HCT116 (cell line): ENCODE results near the gene PRSS33. TPM values are rescaled to one million over a fixed set of nuclear protein-coding genes. Genes with fewer than 3 reads are reported as not detected.

Source experiments
- ATAC-seq: fragments of 200-7000 bp; cut with Tn5 transposase; 2 replicates; pipeline ENCODE4 v1.9.1; 2020; ENCODE audit warnings: mild to moderate bottlenecking, moderate library complexity
- BruUV-seq: library from RNA; stranded (reverse); fragments of 400-500 nt; replicated peaks from 2 replicates; lab custom pipeline; 2021; lab: Mats Ljungman, UMichigan
- CTCF ChIA-PET: fragments of 300-600 bp; sonication (Branson Sonifier 250); formaldehyde crosslinking; loops from one replicate; lab custom pipeline; 2021; ENCODE audit warnings: antibody characterized with exemption; lab: Charles Lee
- POLR2A ChIA-PET: fragments of 300-600, 350-600 bp; sonication (Branson Sonifier 250); formaldehyde crosslinking; loops from one replicate; lab custom pipeline; 2021; ENCODE audit warnings: antibody characterized with exemption; lab: Charles Lee
- RAD21 ChIA-PET, 2 experiments: fragments of 300-600 bp; sonication (Branson Sonifier 250); formaldehyde crosslinking; loops; one replicate each; lab custom pipeline; 2023; ENCODE audit warnings: low total read pairs in 2 of 2; ENCODE audit not compliant: uncharacterized antibody in 2 of 2, unreplicated experiment in 2 of 2, low non-redundant PET in 1 of 2; lab: Charles Lee
- DNase-seq: peaks from one replicate; pipeline ENCODE4 v3.0.0-alpha.2; 2010; ENCODE audit warnings: low read depth, low spot score
- H2AFZ ChIP-seq: fragments of 200-600 bp; shearing (Covaris generic), sonication (generic); 2 replicates; pipeline ENCODE4 v1.6.1; 2017; ENCODE audit warnings: low read depth, mixed run types, mixed read lengths, antibody characterized with exemption, low read length; ENCODE audit not compliant: poor library complexity, severe bottlenecking
- H3K27ac ChIP-seq: 2 replicates; pipeline ENCODE4 v1.5.1; 2012; ENCODE audit warnings: low read depth, low read length
- H3K27me3 ChIP-seq: fragments of 200-600 bp; sonication (generic); 2 replicates; pipeline ENCODE4 v1.6.1; 2016; ENCODE audit warnings: mixed run types, low read length, mixed read lengths; ENCODE audit not compliant: insufficient read depth
- H3K36me3 ChIP-seq, 2 experiments: fragments of 200-500 bp in 1 of 2; fragments of 200-600 bp in 1 of 2; sonication (Bioruptor generic) in 1 of 2; sonication (generic) in 1 of 2; 2 replicates each; pipeline versions ENCODE4 v1.5.1 to v1.6.1; 2014 to 2016; ENCODE audit warnings: low read length in 2 of 2, inconsistent platforms in 1 of 2, mixed read lengths in 1 of 2, mixed run types in 1 of 2; ENCODE audit not compliant: insufficient read depth in 2 of 2, control insufficient read depth in 1 of 2
- H3K4me1 ChIP-seq, 2 experiments: fragments of 200-600 bp in 1 of 2; sonication (generic) in 1 of 2; 2 replicates each; pipeline versions ENCODE4 v1.5.1 to v1.6.1; 2012 to 2017; ENCODE audit warnings: low read length in 2 of 2, inconsistent platforms in 1 of 2, mild to moderate bottlenecking in 1 of 2, mixed read lengths in 1 of 2, mixed run types in 1 of 2, moderate library complexity in 1 of 2; ENCODE audit not compliant: insufficient read depth in 2 of 2, control insufficient read depth in 1 of 2
- H3K4me2 ChIP-seq: fragments of 200-600 bp; sonication (generic); 2 replicates; pipeline ENCODE4 v1.6.1; 2017; ENCODE audit warnings: mixed run types, low read length, mixed read lengths
- H3K4me3 ChIP-seq, 2 experiments: fragments of 200-600 bp in 1 of 2; sonication (generic) in 1 of 2; replicated peaks in 1 of 2; 2 replicates each; pipeline ENCODE4 v1.5.1; 2011 to 2016; ENCODE audit warnings: low read length in 2 of 2, control low read depth in 1 of 2, low read depth in 1 of 2, mild to moderate bottlenecking in 1 of 2, mixed read lengths in 1 of 2, mixed run types in 1 of 2
- H3K79me2 ChIP-seq: fragments of 200-600 bp; sonication (generic); 2 replicates; pipeline ENCODE4 v1.6.1; 2017; ENCODE audit warnings: mild to moderate bottlenecking, mixed run types, low read length, moderate library complexity, mixed read lengths; ENCODE audit not compliant: insufficient read depth
- H3K9ac ChIP-seq: fragments of 200-600 bp; sonication (generic); 2 replicates; pipeline ENCODE4 v1.6.1; 2016; ENCODE audit warnings: low read length, mixed read lengths
- H3K9me2 ChIP-seq: fragments of 200-600 bp; sonication (generic), shearing (Covaris generic); 2 replicates; pipeline ENCODE4 v1.6.1; 2017; ENCODE audit warnings: mixed run types, mild to moderate bottlenecking, moderate library complexity; ENCODE audit not compliant: insufficient read depth
- H3K9me3 ChIP-seq, 2 experiments: fragments of 200-500 bp in 1 of 2; fragments of 200-600 bp in 1 of 2; sonication (Bioruptor generic) in 1 of 2; sonication (generic) in 1 of 2; 2 replicates each; pipeline ENCODE4 v1.6.1; 2014 to 2017; ENCODE audit warnings: low read length in 2 of 2, mixed read lengths in 2 of 2, inconsistent platforms in 1 of 2, low read depth in 1 of 2, mild to moderate bottlenecking in 1 of 2, mixed run types in 1 of 2, moderate library complexity in 1 of 2; ENCODE audit not compliant: control insufficient read depth in 1 of 2, insufficient read depth in 1 of 2
- H4K20me1 ChIP-seq: fragments of 200-600 bp; sonication (generic), shearing (Covaris generic); 2 replicates; pipeline ENCODE4 v1.6.1; 2017; ENCODE audit warnings: mixed run types, mild to moderate bottlenecking, moderate library complexity; ENCODE audit not compliant: insufficient read depth
- CBX3 ChIP-seq: IDR thresholded peaks from 2 replicates; pipeline ENCODE4 v1.6.1; 2012; ENCODE audit warnings: low read depth
- EGR1 ChIP-seq: IDR thresholded peaks from 2 replicates; pipeline ENCODE4 v1.6.1; 2012; ENCODE audit warnings: low read depth
- ELF1 ChIP-seq: IDR thresholded peaks from 2 replicates; pipeline ENCODE4 v1.6.1; 2012; ENCODE audit warnings: low read depth, borderline replicate concordance
- EZH2 ChIP-seq: fragments of 200-600 bp; sonication (generic); IDR thresholded peaks from 2 replicates; pipeline ENCODE4 v1.6.1; 2017; ENCODE audit warnings: antibody characterized with exemption, mixed run types
- EZH2phosphoT487 ChIP-seq: fragments of 200-600 bp; IDR thresholded peaks from 2 replicates; pipeline ENCODE4 v1.6.1; 2018; ENCODE audit warnings: antibody characterized with exemption, borderline replicate concordance
- FOSL1 ChIP-seq: IDR thresholded peaks from 2 replicates; pipeline ENCODE4 v1.6.1; 2012; ENCODE audit warnings: low read depth
- JUND ChIP-seq: IDR thresholded peaks from 2 replicates; pipeline ENCODE4 v1.6.1; 2012
- RAD21 ChIP-seq: IDR thresholded peaks from 2 replicates; pipeline ENCODE4 v1.6.1; 2012; ENCODE audit warnings: low read depth, mild to moderate bottlenecking
- SIN3A ChIP-seq: IDR thresholded peaks from 2 replicates; pipeline ENCODE4 v1.6.1; 2012; ENCODE audit warnings: low read depth
- SP1 ChIP-seq: IDR thresholded peaks from 2 replicates; pipeline ENCODE4 v1.6.1; 2012; ENCODE audit warnings: low read depth
- SRF ChIP-seq: IDR thresholded peaks from 2 replicates; pipeline ENCODE4 v1.6.1; 2012; ENCODE audit warnings: low read depth
- YY1 ChIP-seq: IDR thresholded peaks from 2 replicates; pipeline ENCODE4 v1.6.1; 2011; ENCODE audit warnings: low read length, low read depth, moderate library complexity, mild to moderate bottlenecking; ENCODE audit not compliant: insufficient replicate concordance; ENCODE audit errors: extremely low read depth
- ZFX ChIP-seq: fragments of 450-650 bp; IDR thresholded peaks from 2 replicates; pipeline ENCODE4 v1.6.1; 2017
- intact Hi-C: fragments of 100-400 bp; cut with micrococcal nuclease; formaldehyde crosslinking; loops from 2 replicates; pipeline ENCODE4 v1.10.0; 2022
- total RNA-seq: library from RNA; stranded (reverse); gene quantifications from one replicate; pipeline ENCODE4 v1.2.1, GENCODE V29; 2021; ENCODE audit not compliant: unreplicated experiment
- TF ChIP-seq, protein P1 (sequence below): IDR thresholded peaks from 2 replicates; pipeline ENCODE4 v1.6.1; 2011; ENCODE audit warnings: mild to moderate bottlenecking, low read length, moderate library complexity; ENCODE audit not compliant: insufficient replicate concordance; ENCODE audit errors: extremely low read depth
- TF ChIP-seq, protein P2 (sequence below): IDR thresholded peaks from 2 replicates; pipeline ENCODE4 v1.6.1; 2012
- TF ChIP-seq, protein P3 (sequence below): IDR thresholded peaks from 2 replicates; pipeline ENCODE4 v1.6.1; 2012; ENCODE audit warnings: low read depth
- TF ChIP-seq, protein P4 (sequence below), 3 experiments: fragments of 200-600 bp in 1 of 3; sonication (generic) in 1 of 3; IDR thresholded peaks in 2 of 3; conservative IDR thresholded peaks in 1 of 3; 2 replicates each; pipeline ENCODE4 v1.5.1; 2012 to 2017; ENCODE audit warnings: low read depth in 2 of 3, low read length in 2 of 3, antibody characterized with exemption in 1 of 3, borderline replicate concordance in 1 of 3, control low read depth in 1 of 3, mild to moderate bottlenecking in 1 of 3, mixed read lengths in 1 of 3, mixed run types in 1 of 3, moderate library complexity in 1 of 3; ENCODE audit not compliant: insufficient read depth in 1 of 3

PRSS33 gene
- total RNA-seq, 1 experiment from 2014 or later, result not detected

DNA sequence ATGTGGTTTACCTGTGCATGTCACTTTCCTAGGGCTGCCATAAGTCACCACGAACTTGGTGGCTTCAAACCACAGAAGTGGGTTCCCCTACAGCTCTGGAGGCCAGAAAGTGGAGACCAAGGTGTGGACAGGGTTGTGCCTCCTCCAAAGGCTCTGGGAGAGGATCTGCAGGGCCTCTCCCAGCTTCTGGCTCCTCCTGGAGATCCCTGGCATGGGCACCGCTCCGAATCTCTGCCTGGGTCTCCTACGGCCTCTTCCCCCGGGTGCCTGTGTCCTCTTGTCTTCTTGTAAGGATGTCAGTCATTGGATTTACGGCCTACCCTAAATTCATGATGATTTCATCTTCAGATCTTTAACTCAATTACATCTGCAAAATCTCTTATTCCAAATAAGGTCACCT is 37.4 kb downstream of the PRSS33 start:
- Histone ChIP-seq H3K4me1 (peaks cover 18 to 30% of the 10 kb centered on the region in 2 experiments), H3K36me3 (peaks cover 0 to 7% of the 10 kb centered on the region in 2 experiments; a peak in 2 of 4 replicates), H3K9me2 (no peaks in the 10 kb centered on the region), H3K4me3 (no peak overlapping the region), H3K27ac (no peak overlapping the region), H3K9ac (no peak overlapping the region), H3K79me2 (peaks cover 38% of the 10 kb centered on the region), H3K4me2 (no peak overlapping the region), H3K9me3 (no peaks in the 10 kb centered on the region), H2AFZ (no peak overlapping the region), H4K20me1 (peaks cover 13% of the 10 kb centered on the region; the same call in 1 of the 2 replicates), H3K27me3 (no peaks in the 10 kb centered on the region)
- TF ChIP-seq EGR1, result no peak
- TF ChIP-seq, protein P1, sequence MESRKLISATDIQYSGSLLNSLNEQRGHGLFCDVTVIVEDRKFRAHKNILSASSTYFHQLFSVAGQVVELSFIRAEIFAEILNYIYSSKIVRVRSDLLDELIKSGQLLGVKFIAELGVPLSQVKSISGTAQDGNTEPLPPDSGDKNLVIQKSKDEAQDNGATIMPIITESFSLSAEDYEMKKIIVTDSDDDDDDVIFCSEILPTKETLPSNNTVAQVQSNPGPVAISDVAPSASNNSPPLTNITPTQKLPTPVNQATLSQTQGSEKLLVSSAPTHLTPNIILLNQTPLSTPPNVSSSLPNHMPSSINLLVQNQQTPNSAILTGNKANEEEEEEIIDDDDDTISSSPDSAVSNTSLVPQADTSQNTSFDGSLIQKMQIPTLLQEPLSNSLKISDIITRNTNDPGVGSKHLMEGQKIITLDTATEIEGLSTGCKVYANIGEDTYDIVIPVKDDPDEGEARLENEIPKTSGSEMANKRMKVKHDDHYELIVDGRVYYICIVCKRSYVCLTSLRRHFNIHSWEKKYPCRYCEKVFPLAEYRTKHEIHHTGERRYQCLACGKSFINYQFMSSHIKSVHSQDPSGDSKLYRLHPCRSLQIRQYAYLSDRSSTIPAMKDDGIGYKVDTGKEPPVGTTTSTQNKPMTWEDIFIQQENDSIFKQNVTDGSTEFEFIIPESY, result no peak
- TF ChIP-seq EZH2phosphoT487, result no peak
- TF ChIP-seq, protein P2, sequence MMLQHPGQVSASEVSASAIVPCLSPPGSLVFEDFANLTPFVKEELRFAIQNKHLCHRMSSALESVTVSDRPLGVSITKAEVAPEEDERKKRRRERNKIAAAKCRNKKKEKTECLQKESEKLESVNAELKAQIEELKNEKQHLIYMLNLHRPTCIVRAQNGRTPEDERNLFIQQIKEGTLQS, result no peak
- no peak for TF ChIP-seq RAD21
- no peak for TF ChIP-seq ELF1
- TF ChIP-seq SP1, result no peak
- TF ChIP-seq SIN3A, result no peak
- TF ChIP-seq, protein P3, sequence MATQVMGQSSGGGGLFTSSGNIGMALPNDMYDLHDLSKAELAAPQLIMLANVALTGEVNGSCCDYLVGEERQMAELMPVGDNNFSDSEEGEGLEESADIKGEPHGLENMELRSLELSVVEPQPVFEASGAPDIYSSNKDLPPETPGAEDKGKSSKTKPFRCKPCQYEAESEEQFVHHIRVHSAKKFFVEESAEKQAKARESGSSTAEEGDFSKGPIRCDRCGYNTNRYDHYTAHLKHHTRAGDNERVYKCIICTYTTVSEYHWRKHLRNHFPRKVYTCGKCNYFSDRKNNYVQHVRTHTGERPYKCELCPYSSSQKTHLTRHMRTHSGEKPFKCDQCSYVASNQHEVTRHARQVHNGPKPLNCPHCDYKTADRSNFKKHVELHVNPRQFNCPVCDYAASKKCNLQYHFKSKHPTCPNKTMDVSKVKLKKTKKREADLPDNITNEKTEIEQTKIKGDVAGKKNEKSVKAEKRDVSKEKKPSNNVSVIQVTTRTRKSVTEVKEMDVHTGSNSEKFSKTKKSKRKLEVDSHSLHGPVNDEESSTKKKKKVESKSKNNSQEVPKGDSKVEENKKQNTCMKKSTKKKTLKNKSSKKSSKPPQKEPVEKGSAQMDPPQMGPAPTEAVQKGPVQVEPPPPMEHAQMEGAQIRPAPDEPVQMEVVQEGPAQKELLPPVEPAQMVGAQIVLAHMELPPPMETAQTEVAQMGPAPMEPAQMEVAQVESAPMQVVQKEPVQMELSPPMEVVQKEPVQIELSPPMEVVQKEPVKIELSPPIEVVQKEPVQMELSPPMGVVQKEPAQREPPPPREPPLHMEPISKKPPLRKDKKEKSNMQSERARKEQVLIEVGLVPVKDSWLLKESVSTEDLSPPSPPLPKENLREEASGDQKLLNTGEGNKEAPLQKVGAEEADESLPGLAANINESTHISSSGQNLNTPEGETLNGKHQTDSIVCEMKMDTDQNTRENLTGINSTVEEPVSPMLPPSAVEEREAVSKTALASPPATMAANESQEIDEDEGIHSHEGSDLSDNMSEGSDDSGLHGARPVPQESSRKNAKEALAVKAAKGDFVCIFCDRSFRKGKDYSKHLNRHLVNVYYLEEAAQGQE, result no peak
- TF ChIP-seq YY1, result no peak
- no peak for TF ChIP-seq EZH2
- no peak for TF ChIP-seq CBX3
- TF ChIP-seq JUND, result no peak
- TF ChIP-seq FOSL1, result no peak
- no peak for TF ChIP-seq SRF
- TF ChIP-seq, protein P4, sequence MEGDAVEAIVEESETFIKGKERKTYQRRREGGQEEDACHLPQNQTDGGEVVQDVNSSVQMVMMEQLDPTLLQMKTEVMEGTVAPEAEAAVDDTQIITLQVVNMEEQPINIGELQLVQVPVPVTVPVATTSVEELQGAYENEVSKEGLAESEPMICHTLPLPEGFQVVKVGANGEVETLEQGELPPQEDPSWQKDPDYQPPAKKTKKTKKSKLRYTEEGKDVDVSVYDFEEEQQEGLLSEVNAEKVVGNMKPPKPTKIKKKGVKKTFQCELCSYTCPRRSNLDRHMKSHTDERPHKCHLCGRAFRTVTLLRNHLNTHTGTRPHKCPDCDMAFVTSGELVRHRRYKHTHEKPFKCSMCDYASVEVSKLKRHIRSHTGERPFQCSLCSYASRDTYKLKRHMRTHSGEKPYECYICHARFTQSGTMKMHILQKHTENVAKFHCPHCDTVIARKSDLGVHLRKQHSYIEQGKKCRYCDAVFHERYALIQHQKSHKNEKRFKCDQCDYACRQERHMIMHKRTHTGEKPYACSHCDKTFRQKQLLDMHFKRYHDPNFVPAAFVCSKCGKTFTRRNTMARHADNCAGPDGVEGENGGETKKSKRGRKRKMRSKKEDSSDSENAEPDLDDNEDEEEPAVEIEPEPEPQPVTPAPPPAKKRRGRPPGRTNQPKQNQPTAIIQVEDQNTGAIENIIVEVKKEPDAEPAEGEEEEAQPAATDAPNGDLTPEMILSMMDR (IDR thresholded peaks at IDR 0.05 in 2 of 3, conservative IDR thresholded peaks at IDR 0.05 in 1 of 3; ENCODE audit: borderline replicate concordance in 1 of 3, insufficient read depth in 1 of 3, low read depth in 2 of 3, low read length in 2 of 3), result no peak
- TF ChIP-seq ZFX, result no peak
- ChIA-PET CTCF (no interaction called here), RAD21 (no interaction called here), POLR2A (no interaction called here)
- ATAC-seq, result no peak
- intact Hi-C loops, result no loop called here
- no peak for DNase-seq
- no TSS peak for BruUV-seq
